Lower lobe of right lung (tissue), 2 donors: ENCODE measurements around the gene ABCC1. TPM values are rescaled to one million over a fixed set of nuclear protein-coding genes. Genes with fewer than 3 reads are reported as not detected.

ENCODE experiments used
- ATAC-seq, 2 donors: fragments of 200-7000 bp; cut with Tn5 transposase; one replicate each; pipeline ENCODE4 v1.9.1; 2020 to 2022; ENCODE audit warnings: mild to moderate bottlenecking in 2 of 2, moderate library complexity in 2 of 2
- DNase-seq: peaks from one replicate; pipeline ENCODE4 v3.0.0-alpha.2; 2020
- H3K27ac ChIP-seq: fragments of 200-600 bp; one replicate; pipeline ENCODE4 v1.8.0; 2022
- H3K27me3 ChIP-seq: fragments of 200-600 bp; one replicate; pipeline ENCODE4 v1.8.0; 2022; ENCODE audit warnings: low read depth
- H3K36me3 ChIP-seq: fragments of 200-600 bp; one replicate; pipeline ENCODE4 v1.8.0; 2022; ENCODE audit warnings: mild to moderate bottlenecking
- H3K4me1 ChIP-seq: fragments of 200-600 bp; one replicate; pipeline ENCODE4 v1.8.0; 2022
- H3K4me3 ChIP-seq: fragments of 200-600 bp; one replicate; pipeline ENCODE4 v1.8.0; 2022; ENCODE audit warnings: mild to moderate bottlenecking
- H3K9me3 ChIP-seq: fragments of 200-600 bp; one replicate; pipeline ENCODE4 v1.8.0; 2022
- CTCF ChIP-seq: fragments of 200-600 bp; IDR thresholded peaks from one replicate; pipeline ENCODE4 v1.8.0; 2022; ENCODE audit warnings: antibody characterized with exemption, mild to moderate bottlenecking
- intact Hi-C: fragments of 100-400 bp; cut with DNase I; formaldehyde crosslinking; loops from one replicate; pipeline ENCODE4 v1.11.0; 2022
- total RNA-seq: library from RNA; stranded (reverse); fragmentation: NEBNext Ultra II Directional; extraction: Animal tissue kit (Norgen Biotek cat#: 25700); gene quantifications from one replicate; pipeline ENCODE4 v1.2.1, GENCODE V29; 2021
- donor health status: DM: no; HTN: yes; CAD: no; lungs with severe emphysema.

ABCC1 gene
- total RNA-seq, 1 donor from 2014 or later: 47.5 TPM

GRCh38 chr16:15958703-15959348, 9.4 kb downstream of the ABCC1 start:
- Histone ChIP-seq H3K27ac (no peak overlapping the region), H3K9me3 (no peaks in the 10 kb centered on the region), H3K4me1 (peaks cover 48% of the 10 kb centered on the region), H3K27me3 (no peaks in the 10 kb centered on the region), H3K4me3 (no peak overlapping the region), H3K36me3 (no peaks in the 10 kb centered on the region)
- no peak for TF ChIP-seq CTCF
- ATAC-seq (peak in 1 of 2 donors; percentile 20), DNase-seq (no peak)
- intact Hi-C loops: no loop called here

- DNase-seq (no peak), ATAC-seq (peak in 1 of 2 donors; percentile 10)
- intact Hi-C loops: no loop called here
- no peak for TF ChIP-seq CTCF
- H3K36me3 ChIP-seq: no peaks in the 10 kb centered on the region
- no peak overlapping the region for H3K4me3 ChIP-seq
- peak overlapping the region; percentile 58 for H3K27ac ChIP-seq
- H3K27me3 ChIP-seq: no peaks in the 10 kb centered on the region
- H3K9me3 ChIP-seq: no peaks in the 10 kb centered on the region
- H3K4me1 ChIP-seq: peaks cover 42% of the 10 kb centered on the region
These were observed 10.9 kb downstream of the ABCC1 start for GRCh38 chr16:15960124-15960971.

- Histone ChIP-seq H3K27ac (peak overlapping the region; percentile 53), H3K4me3 (no peak overlapping the region), H3K9me3 (no peaks in the 10 kb centered on the region), H3K27me3 (no peaks in the 10 kb centered on the region), H3K4me1 (peaks cover 48% of the 10 kb centered on the region), H3K36me3 (no peaks in the 10 kb centered on the region)
- peak in 1 of 2 donors; percentile 18 for ATAC-seq
- intact Hi-C loops: no loop called here
- no peak for DNase-seq
- TF ChIP-seq CTCF: no peak
These were observed 11.7 kb downstream of the ABCC1 start for GRCh38 chr16:15961060-15961511.

GRCh38 chr16:15961571-15962090, 12.2 kb downstream of the ABCC1 start:
- Histone ChIP-seq H3K27me3 (no peaks in the 10 kb centered on the region), H3K9me3 (no peaks in the 10 kb centered on the region), H3K27ac (peak overlapping the region; percentile 53), H3K4me3 (no peak overlapping the region), H3K36me3 (no peaks in the 10 kb centered on the region), H3K4me1 (peaks cover 53% of the 10 kb centered on the region)
- no peak for TF ChIP-seq CTCF
- DNase-seq (no peak), ATAC-seq (no peak)
- intact Hi-C loops: no loop called here

GRCh38 chr16:15963307-15963910, 14.0 kb downstream of the ABCC1 start:
- no peak for TF ChIP-seq CTCF
- ATAC-seq: no peak
- Histone ChIP-seq H3K4me1 (peaks cover 56% of the 10 kb centered on the region), H3K27ac (no peak overlapping the region), H3K9me3 (no peaks in the 10 kb centered on the region), H3K36me3 (no peaks in the 10 kb centered on the region), H3K27me3 (no peaks in the 10 kb centered on the region), H3K4me3 (no peak overlapping the region)
- DNase-seq: no peak
- intact Hi-C loops: no loop called here
